Measurements from ENCODE around the gene YTHDF2.
"Not testable (repeated sequence)": the region's sequence is repeated elsewhere in the genome, so short reads cannot be mapped to it uniquely, and the experiment has no call there.

YTHDF2 gene

GRCh38 chr1:28758420-28758819 is 21.7 kb downstream of the YTHDF2 start:
- Histone ChIP-seq H3K9me3 (ENCODE audit: control insufficient read depth, low read length) (no peaks in the 10 kb centered on the region), H3K36me3 (ENCODE audit: control insufficient read depth, insufficient read depth, low read length) (peaks cover 16% of the 10 kb centered on the region), H3K4me1 (ENCODE audit: control insufficient read depth, insufficient read depth, low read length) (peaks cover 6% of the 10 kb centered on the region), H3K4me3 (ENCODE audit: insufficient read depth, low read depth, low read length) (no peak overlapping the region), H3K27me3 (ENCODE audit: control insufficient read depth, insufficient read depth, low read length, poor library complexity, severe bottlenecking) (no peaks in the 10 kb centered on the region), H3K27ac (ENCODE audit: insufficient read depth, low read depth, low read length, poor library complexity, severe bottlenecking) (no peak overlapping the region)
- 96 to 99% methylated on average over 3 to 4 of the region's 4 CpGs for WGBS, 2 experiments

- H3K36me3 ChIP-seq (ENCODE audit: control insufficient read depth, insufficient read depth, low read length): peaks cover 16% of the 10 kb centered on the region
- 97 to 100% methylated on average over 3 of the region's 3 CpGs for whole genome bisulfite sequencing, 2 experiments
These were observed 22.5 kb downstream of the YTHDF2 start for GRCh38 chr1:28759257-28759656.

GRCh38 chr1:28761189-28761588 is 24.4 kb downstream of the YTHDF2 start:
- Histone ChIP-seq H3K4me1 (ENCODE audit: control insufficient read depth, insufficient read depth, low read length) (no peaks in the 10 kb centered on the region), H3K27me3 (ENCODE audit: control insufficient read depth, insufficient read depth, low read length, poor library complexity, severe bottlenecking) (no peaks in the 10 kb centered on the region), H3K27ac (ENCODE audit: insufficient read depth, low read depth, low read length, poor library complexity, severe bottlenecking) (no peak overlapping the region), H3K36me3 (ENCODE audit: control insufficient read depth, insufficient read depth, low read length) (peaks cover 20% of the 10 kb centered on the region), H3K9me3 (ENCODE audit: control insufficient read depth, low read length) (no peaks in the 10 kb centered on the region), H3K4me3 (ENCODE audit: insufficient read depth, low read depth, low read length) (no peak overlapping the region)
- 93 to 96% methylated on average over 5 of the region's 5 CpGs for WGBS, 2 experiments

More at GRCh38 chr1:28759257-28759656, 22.5 kb downstream of the YTHDF2 start:
- Histone ChIP-seq H3K9me3 (ENCODE audit: control insufficient read depth, low read length) (no peaks in the 10 kb centered on the region), H3K27ac (ENCODE audit: insufficient read depth, low read depth, low read length, poor library complexity, severe bottlenecking) (no peak overlapping the region), H3K27me3 (ENCODE audit: control insufficient read depth, insufficient read depth, low read length, poor library complexity, severe bottlenecking) (no peaks in the 10 kb centered on the region), H3K4me3 (ENCODE audit: insufficient read depth, low read depth, low read length) (no peak overlapping the region), H3K4me1 (ENCODE audit: control insufficient read depth, insufficient read depth, low read length) (no peaks in the 10 kb centered on the region)

GRCh38 chr1:28766532-28767183 is 29.9 kb downstream of the YTHDF2 start:
- WGBS, 2 experiments: 94 to 100% methylated on average over 1 to 2 of the region's 2 CpGs
- Histone ChIP-seq H3K36me3 (ENCODE audit: control insufficient read depth, insufficient read depth, low read length) (peaks cover 20% of the 10 kb centered on the region), H3K9me3 (ENCODE audit: control insufficient read depth, low read length) (no peaks in the 10 kb centered on the region), H3K27ac (ENCODE audit: insufficient read depth, low read depth, low read length, poor library complexity, severe bottlenecking) (no peak overlapping the region), H3K4me1 (ENCODE audit: control insufficient read depth, insufficient read depth, low read length) (no peaks in the 10 kb centered on the region), H3K27me3 (ENCODE audit: control insufficient read depth, insufficient read depth, low read length, poor library complexity, severe bottlenecking) (no peaks in the 10 kb centered on the region), H3K4me3 (ENCODE audit: insufficient read depth, low read depth, low read length) (no peak overlapping the region)

GRCh38 chr1:28770601-28771165 is 33.9 kb downstream of the YTHDF2 start:
- Histone ChIP-seq H3K4me1 (ENCODE audit: control insufficient read depth, insufficient read depth, low read length) (no peaks in the 10 kb centered on the region), H3K27ac (ENCODE audit: insufficient read depth, low read depth, low read length, poor library complexity, severe bottlenecking) (no peak overlapping the region), H3K9me3 (ENCODE audit: control insufficient read depth, low read length) (no peaks in the 10 kb centered on the region), H3K27me3 (ENCODE audit: control insufficient read depth, insufficient read depth, low read length, poor library complexity, severe bottlenecking) (no peaks in the 10 kb centered on the region), H3K4me3 (ENCODE audit: insufficient read depth, low read depth, low read length) (no peak overlapping the region), H3K36me3 (ENCODE audit: control insufficient read depth, insufficient read depth, low read length) (peaks cover 20% of the 10 kb centered on the region)
- WGBS, 2 experiments: 97 to 99% methylated on average over 3 of the region's 3 CpGs

GRCh38 chr1:28771921-28772320 is 35.2 kb downstream of the YTHDF2 start:
- H3K27ac ChIP-seq (ENCODE audit: insufficient read depth, low read depth, low read length, poor library complexity, severe bottlenecking); H3K4me3 ChIP-seq (ENCODE audit: insufficient read depth, low read depth, low read length); H3K27me3 ChIP-seq (ENCODE audit: control insufficient read depth, insufficient read depth, low read length, poor library complexity, severe bottlenecking); H3K9me3 ChIP-seq (ENCODE audit: control insufficient read depth, low read length); H3K36me3 ChIP-seq (ENCODE audit: control insufficient read depth, insufficient read depth, low read length); H3K4me1 ChIP-seq (ENCODE audit: control insufficient read depth, insufficient read depth, low read length): not testable (repeated sequence)
- 93% methylated on average over 10 of the region's 10 CpGs for WGBS, 2 experiments

- Histone ChIP-seq H3K36me3 (ENCODE audit: control insufficient read depth, insufficient read depth, low read length) (peaks cover 8% of the 10 kb centered on the region), H3K9me3 (ENCODE audit: control insufficient read depth, low read length) (no peaks in the 10 kb centered on the region), H3K4me3 (ENCODE audit: insufficient read depth, low read depth, low read length) (no peak overlapping the region), H3K4me1 (ENCODE audit: control insufficient read depth, insufficient read depth, low read length) (no peaks in the 10 kb centered on the region), H3K27me3 (ENCODE audit: control insufficient read depth, insufficient read depth, low read length, poor library complexity, severe bottlenecking) (no peaks in the 10 kb centered on the region), H3K27ac (ENCODE audit: insufficient read depth, low read depth, low read length, poor library complexity, severe bottlenecking) (no peak overlapping the region)
- 92 to 95% methylated on average over 2 to 3 of the region's 3 CpGs for WGBS, 2 experiments
These were observed 36.4 kb downstream of the YTHDF2 start for GRCh38 chr1:28773105-28773504.

- H3K9me3 ChIP-seq (ENCODE audit: control insufficient read depth, low read length): no peaks in the 10 kb centered on the region
- no peaks in the 10 kb centered on the region for H3K4me1 ChIP-seq (ENCODE audit: control insufficient read depth, insufficient read depth, low read length)
- H3K27ac ChIP-seq (ENCODE audit: insufficient read depth, low read depth, low read length, poor library complexity, severe bottlenecking): no peak overlapping the region
- 95 to 96% methylated on average over 39 of the region's 39 CpGs for WGBS, 2 experiments
- H3K27me3 ChIP-seq (ENCODE audit: control insufficient read depth, insufficient read depth, low read length, poor library complexity, severe bottlenecking): no peaks in the 10 kb centered on the region
- no peaks in the 10 kb centered on the region for H3K36me3 ChIP-seq (ENCODE audit: control insufficient read depth, insufficient read depth, low read length)
- H3K4me3 ChIP-seq (ENCODE audit: insufficient read depth, low read depth, low read length): no peak overlapping the region
These were observed 38.6 kb downstream of the YTHDF2 start for GRCh38 chr1:28775121-28775942.

- Histone ChIP-seq H3K27me3 (ENCODE audit: control insufficient read depth, insufficient read depth, low read length, poor library complexity, severe bottlenecking) (no peaks in the 10 kb centered on the region), H3K27ac (ENCODE audit: insufficient read depth, low read depth, low read length, poor library complexity, severe bottlenecking) (no peak overlapping the region), H3K4me1 (ENCODE audit: control insufficient read depth, insufficient read depth, low read length) (no peaks in the 10 kb centered on the region), H3K4me3 (ENCODE audit: insufficient read depth, low read depth, low read length) (no peak overlapping the region), H3K9me3 (ENCODE audit: control insufficient read depth, low read length) (no peaks in the 10 kb centered on the region), H3K36me3 (ENCODE audit: control insufficient read depth, insufficient read depth, low read length) (no peaks in the 10 kb centered on the region)
- 94 to 95% methylated on average over 17 of the region's 17 CpGs for WGBS, 2 experiments
These were observed 39.6 kb downstream of the YTHDF2 start for GRCh38 chr1:28776341-28776740.

GRCh38 chr1:28778021-28778420 is 41.3 kb downstream of the YTHDF2 start:
- H3K27me3 ChIP-seq (ENCODE audit: control insufficient read depth, insufficient read depth, low read length, poor library complexity, severe bottlenecking): no peaks in the 10 kb centered on the region
- H3K4me3 ChIP-seq (ENCODE audit: insufficient read depth, low read depth, low read length): no peak overlapping the region
- H3K27ac ChIP-seq (ENCODE audit: insufficient read depth, low read depth, low read length, poor library complexity, severe bottlenecking): no peak overlapping the region
- WGBS, 2 experiments: 92 to 95% methylated on average over 2 of the region's 2 CpGs
- no peaks in the 10 kb centered on the region for H3K36me3 ChIP-seq (ENCODE audit: control insufficient read depth, insufficient read depth, low read length)
- H3K4me1 ChIP-seq (ENCODE audit: control insufficient read depth, insufficient read depth, low read length): no peaks in the 10 kb centered on the region
- no peaks in the 10 kb centered on the region for H3K9me3 ChIP-seq (ENCODE audit: control insufficient read depth, low read length)

All from ectodermal cell (in vitro differentiated cells).